Activated CD8-positive, alpha-beta memory T cell treated with anti-CD3 and anti-CD28 coated beads for 1 hour (primary cell): ENCODE data around the gene GALNT18.

Source experiments
- DNase-seq, 2 donors: peaks; one replicate each; pipeline ENCODE4 v3.0.0-alpha.2; 2020; ENCODE audit warnings: low read depth in 1 of 2; ENCODE audit errors: extremely low read depth in 1 of 2

The GALNT18 gene

DNA sequence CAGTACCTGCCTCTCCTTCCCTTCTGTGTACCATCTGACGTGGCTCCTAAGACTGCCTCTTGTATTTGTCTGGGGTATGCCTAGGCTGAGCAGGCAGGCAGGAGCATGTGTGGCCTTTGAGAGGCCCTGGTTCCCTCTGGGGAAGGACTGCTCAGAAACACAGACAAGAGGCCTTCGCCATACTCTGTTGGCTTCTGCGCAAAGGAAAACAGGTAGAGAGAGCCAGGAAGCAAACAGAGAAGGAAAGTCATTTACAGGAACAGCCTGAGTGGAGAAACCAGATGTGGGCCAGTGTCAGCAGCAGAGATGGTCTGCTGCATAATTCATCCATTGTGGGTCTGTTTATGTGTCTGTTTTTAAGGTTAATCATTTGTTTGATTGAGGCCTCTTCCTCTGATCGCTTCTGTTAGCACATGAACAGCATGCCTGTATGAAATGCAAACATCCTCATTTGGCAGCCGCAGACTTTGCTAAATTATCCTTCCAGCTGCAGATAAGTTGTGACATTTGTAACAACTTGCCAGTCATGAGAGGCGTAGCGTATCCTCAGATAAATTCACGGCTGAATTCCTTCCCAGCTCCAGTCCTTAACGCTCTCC lies 119.4 kb downstream of the GALNT18 start:
- DNase-seq = no peak

GRCh38 chr11:11501546-11502262 lies 120.1 kb downstream of the GALNT18 start:
- DNase-seq = no peak

- no peak for DNase-seq
Measured at GRCh38 chr11:11500744-11501487, 120.9 kb downstream of the GALNT18 start.

DNA sequence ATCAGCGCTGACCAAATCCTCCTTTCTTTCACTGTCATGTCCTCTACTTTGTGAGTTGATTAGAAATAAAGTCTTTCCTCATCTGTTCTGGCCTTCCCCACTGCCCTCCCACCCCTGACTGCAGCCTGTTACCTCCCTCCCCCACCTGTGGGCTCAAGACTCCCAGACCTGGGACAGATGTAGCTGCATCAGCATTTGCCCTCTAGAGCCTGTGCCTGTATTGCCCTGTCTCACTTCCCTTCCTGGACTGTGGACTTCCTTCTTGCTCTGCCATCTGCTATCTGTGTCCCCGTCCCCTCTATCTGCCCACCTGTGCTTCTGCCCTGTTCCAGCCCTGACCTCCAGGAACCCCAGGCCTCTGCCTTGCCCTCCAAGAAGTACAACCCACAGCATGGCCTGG lies 122.5 kb downstream of the GALNT18 start:
- DNase-seq = no peak

DNA sequence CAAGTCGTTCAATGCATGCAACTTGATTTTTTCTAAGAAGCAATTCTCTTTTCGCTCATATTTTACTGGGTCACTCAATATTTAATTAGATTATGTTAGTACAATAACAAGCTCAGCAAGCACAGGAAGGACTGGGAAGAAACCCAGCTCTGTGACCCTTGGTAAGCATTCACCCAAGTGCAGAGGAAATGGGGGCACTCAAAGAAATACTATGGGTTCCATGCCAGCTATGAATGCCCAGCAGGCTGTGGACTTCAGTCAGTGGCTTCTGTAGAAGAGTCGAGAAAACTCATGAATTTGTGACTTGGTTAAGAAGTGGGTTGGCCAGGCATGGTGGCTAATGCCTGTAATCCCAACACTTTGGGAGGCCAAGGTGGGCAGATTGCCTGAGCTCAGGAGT lies 123.6 kb downstream of the GALNT18 start:
- no peak for DNase-seq

DNA sequence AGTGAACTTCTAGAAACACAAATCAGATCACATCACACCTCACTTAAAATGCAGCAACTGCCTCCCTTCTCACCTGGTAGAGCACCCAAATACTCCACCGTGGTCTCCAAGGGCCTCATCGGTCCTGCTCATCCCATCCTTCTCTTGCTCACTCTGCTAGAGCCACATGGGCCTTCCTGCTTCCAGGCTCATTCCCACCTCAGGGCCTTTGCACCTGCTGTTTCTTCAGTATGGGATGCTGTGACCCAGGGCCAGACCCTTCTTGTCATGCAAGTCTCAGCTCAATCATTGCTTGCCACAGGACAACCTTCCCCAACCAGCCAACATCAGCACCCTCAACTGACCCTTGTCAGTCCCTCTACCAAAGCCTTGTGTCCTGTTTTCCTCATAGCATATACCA lies 124.9 kb downstream of the GALNT18 start:
- DNase-seq = no peak

DNA sequence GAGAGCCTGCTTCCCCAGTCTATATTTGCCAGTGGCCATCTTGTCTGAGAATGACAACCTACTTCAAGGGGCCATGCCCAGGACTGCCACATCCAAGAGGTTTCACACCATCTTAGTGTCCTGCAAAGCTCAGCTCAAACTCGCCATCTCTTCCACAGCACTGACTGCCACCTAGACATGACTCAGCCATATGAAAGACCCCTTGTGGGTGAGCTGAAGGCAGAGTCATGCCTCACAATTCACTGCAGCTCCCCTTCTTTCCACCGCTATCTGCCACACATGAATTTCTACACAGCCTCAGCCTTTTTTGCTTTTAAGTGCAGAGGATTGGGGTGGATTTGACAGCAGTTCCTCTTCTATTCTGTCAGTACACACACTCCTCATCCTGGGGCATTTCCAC lies 127.5 kb downstream of the GALNT18 start:
- no peak for DNase-seq

DNA sequence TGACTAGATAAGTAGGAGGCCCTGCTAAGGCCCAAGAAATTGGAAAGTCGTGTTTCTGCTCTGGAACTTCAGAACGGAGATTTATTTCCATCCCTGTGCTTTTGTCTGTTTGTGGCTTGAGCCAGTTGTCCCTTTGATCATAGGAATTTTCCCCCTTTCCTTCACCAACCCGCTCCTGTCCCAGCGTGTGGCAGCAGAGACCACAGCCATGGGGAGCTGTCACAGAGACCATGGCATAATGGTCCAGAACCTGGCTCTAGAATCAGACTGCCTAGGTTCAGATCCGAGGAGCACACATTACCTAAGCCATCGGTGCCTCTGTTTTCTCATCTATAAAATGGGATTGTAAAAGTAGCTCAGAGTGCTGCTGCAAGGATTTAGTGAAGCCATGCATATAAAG lies 128.1 kb downstream of the GALNT18 start:
- no peak for DNase-seq

GRCh38 chr11:11491589-11491988 lies 130.2 kb downstream of the GALNT18 start:
- no peak for DNase-seq

GRCh38 chr11:11491014-11491413 lies 130.8 kb downstream of the GALNT18 start:
- DNase-seq = no peak

GRCh38 chr11:11486423-11486822 lies 135.4 kb downstream of the GALNT18 start:
- no peak for DNase-seq

GRCh38 chr11:11486002-11486401 lies 135.8 kb downstream of the GALNT18 start:
- no peak for DNase-seq

- DNase-seq = no peak
Measured at GRCh38 chr11:11483627-11484026, 138.2 kb downstream of the GALNT18 start.

DNA sequence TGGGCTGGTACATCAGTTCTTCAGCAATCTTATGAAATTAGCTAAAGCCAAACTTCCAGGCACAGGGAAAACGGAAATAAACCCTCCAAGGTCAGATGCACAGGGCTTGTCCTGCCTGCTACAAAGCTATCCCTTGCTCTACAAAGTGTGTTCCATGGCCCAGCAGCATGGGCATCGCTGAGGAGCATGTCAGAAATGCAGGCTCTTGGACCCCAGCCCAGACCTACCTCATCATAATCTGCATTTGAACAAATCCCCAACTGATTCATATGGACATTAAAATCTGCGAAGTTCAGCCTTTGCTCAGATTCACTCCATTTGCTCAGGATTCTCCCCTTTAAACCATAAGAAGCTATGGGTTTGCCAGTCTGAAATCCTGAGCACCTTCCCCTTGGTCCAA lies 139.1 kb downstream of the GALNT18 start:
- DNase-seq = no peak

GRCh38 chr11:11481371-11481770 lies 140.4 kb downstream of the GALNT18 start:
- no peak for DNase-seq

- no peak for DNase-seq
Measured at GRCh38 chr11:11480971-11481370, 140.8 kb downstream of the GALNT18 start.

DNA sequence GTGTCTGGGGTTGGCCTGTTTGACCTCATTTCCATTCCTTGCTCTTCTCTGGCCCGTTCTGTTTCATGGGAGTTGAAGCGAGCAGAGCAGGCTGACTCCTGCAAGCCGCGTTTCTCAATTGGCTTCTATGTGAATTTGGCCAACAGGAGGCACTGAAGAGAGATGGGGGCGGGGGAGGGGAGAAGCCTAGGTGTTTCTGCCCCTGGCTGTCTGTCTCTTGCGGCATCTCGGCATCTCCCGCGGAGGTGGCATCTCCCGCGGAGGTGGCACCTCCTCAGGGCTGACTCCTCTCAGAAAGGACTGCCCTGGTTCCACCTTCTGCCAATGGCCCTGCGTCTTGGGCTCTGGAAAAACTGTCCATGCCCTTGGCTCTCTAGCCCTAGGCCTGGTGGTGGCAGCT lies 143.1 kb downstream of the GALNT18 start:
- no peak for DNase-seq

GRCh38 chr11:11477695-11478420 lies 143.9 kb downstream of the GALNT18 start:
- no peak for DNase-seq

- DNase-seq = no peak
Measured at GRCh38 chr11:11476971-11477645, 144.7 kb downstream of the GALNT18 start.

GRCh38 chr11:11476499-11476898 lies 145.3 kb downstream of the GALNT18 start:
- no peak for DNase-seq

GRCh38 chr11:11472106-11472505 lies 149.7 kb downstream of the GALNT18 start:
- no peak for DNase-seq
